ENCODE data around the gene ENPP3.

- TF ChIP-seq CTCF (IDR thresholded peaks at IDR 0.05; ENCODE audit: borderline replicate concordance, extremely low read depth, low read length, poor library complexity, severe bottlenecking) (no peak), EZH2 (IDR thresholded peaks at IDR 0.05; ENCODE audit: borderline replicate concordance, low read depth, low read length, severe bottlenecking) (no peak)
These were observed 110.8 kb downstream of the ENPP3 start for GRCh38 chr6:131747821-131748353.

Data from DND-41 (cell line).